ENCODE measurements around the gene DBF4B. TPM values are rescaled to one million over a fixed set of nuclear protein-coding genes. Genes with fewer than 3 reads are reported as not detected.

The DBF4B gene
- total and polyA plus RNA-seq, 11 donors: 1.4 to 5.3 (median 3.8) TPM

GRCh38 chr17:44780161-44780560 lies 71.7 kb downstream of the DBF4B start:
- intact Hi-C loops (cut with DNase I): loop anchor here in 6 of 10 donors (2.0 to 5.0 kb wide), 3 partner anchors 47 to 51 kb away; partner anchors contain the start of gene GJC1 (in 2 of the 6)

DNA sequence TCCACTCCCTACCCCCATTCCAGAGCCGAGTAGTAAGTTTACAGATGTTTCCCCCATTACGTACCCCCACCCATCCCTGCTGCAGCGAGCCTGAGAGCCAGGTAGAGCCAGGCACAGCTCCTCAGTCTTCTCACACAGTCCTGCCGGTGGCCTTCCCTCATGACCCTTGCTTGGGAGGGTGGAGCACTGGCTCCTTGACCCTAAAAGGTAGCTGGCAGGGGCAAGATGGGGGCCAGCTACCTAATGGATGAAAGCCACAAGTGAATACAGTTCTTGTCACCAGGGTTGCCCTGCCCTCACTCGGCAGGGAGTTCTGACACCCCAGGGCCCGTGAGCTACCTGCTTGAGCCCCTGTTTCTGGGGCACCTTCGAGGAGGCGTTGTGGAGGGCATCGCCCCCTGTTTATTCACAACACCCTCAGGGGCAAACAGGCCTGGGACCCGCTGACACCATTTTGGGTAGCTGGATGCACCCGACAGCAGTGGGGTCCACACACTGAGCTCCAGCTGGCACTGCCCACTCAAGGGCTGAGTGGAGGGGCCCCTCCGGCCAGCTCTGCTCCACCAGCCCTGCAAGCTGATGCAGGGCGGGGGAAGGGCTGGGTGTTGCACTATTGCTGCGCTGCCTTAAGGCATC lies 72.5 kb downstream of the DBF4B start:
- Histone ChIP-seq H3K27ac (peak overlapping the region in 10 of 12 donors; percentile 63 to 93 (median 82)), H3K4me3 (no peak overlapping the region), H3K36me3 (no peaks in the 10 kb centered on the region), H3K4me1 (peaks cover 4 to 56% (median 36%) of the 10 kb centered on the region in 12 donors), H3K27me3 (no peaks in the 10 kb centered on the region), H3K9me3 (no peaks in the 10 kb centered on the region)
- ATAC-seq (no peak), DNase-seq (peak in 1 of 5 donors; percentile 35)
- TF ChIP-seq, protein P1, sequence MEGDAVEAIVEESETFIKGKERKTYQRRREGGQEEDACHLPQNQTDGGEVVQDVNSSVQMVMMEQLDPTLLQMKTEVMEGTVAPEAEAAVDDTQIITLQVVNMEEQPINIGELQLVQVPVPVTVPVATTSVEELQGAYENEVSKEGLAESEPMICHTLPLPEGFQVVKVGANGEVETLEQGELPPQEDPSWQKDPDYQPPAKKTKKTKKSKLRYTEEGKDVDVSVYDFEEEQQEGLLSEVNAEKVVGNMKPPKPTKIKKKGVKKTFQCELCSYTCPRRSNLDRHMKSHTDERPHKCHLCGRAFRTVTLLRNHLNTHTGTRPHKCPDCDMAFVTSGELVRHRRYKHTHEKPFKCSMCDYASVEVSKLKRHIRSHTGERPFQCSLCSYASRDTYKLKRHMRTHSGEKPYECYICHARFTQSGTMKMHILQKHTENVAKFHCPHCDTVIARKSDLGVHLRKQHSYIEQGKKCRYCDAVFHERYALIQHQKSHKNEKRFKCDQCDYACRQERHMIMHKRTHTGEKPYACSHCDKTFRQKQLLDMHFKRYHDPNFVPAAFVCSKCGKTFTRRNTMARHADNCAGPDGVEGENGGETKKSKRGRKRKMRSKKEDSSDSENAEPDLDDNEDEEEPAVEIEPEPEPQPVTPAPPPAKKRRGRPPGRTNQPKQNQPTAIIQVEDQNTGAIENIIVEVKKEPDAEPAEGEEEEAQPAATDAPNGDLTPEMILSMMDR (IDR thresholded peaks at IDR 0.05): no peak
- TF ChIP-seq POLR2A (IDR thresholded peaks at IDR 0.05): no peak
- intact Hi-C loops (cut with DNase I): loop anchor here in 6 of 10 donors (2.0 to 5.0 kb wide), 3 partner anchors 46 to 50 kb away; partner anchors contain the start of gene GJC1 (in 2 of the 6)
- whole genome bisulfite sequencing, 4 donors: 85 to 91% (median 89%) methylated on average over 12 to 14 of the region's 14 CpGs

More at GRCh38 chr17:44780161-44780560, 71.7 kb downstream of the DBF4B start:
- DNase-seq (no peak), ATAC-seq (no peak)
- H3K27me3 ChIP-seq: no peaks in the 10 kb centered on the region
- 88 to 94% (median 91%) methylated on average over 12 of the region's 12 CpGs for WGBS, 4 donors
- H3K4me3 ChIP-seq: no peak overlapping the region
- H3K4me1 ChIP-seq: peaks cover 4 to 59% (median 39%) of the 10 kb centered on the region in 12 donors
- H3K9me3 ChIP-seq: no peaks in the 10 kb centered on the region
- TF ChIP-seq, protein P1 (IDR thresholded peaks at IDR 0.05): no peak
- no peak for TF ChIP-seq POLR2A (IDR thresholded peaks at IDR 0.05)
- H3K27ac ChIP-seq: peak overlapping the region in 9 of 12 donors; percentile 16 to 84 (median 76)
- H3K36me3 ChIP-seq: no peaks in the 10 kb centered on the region

DNA sequence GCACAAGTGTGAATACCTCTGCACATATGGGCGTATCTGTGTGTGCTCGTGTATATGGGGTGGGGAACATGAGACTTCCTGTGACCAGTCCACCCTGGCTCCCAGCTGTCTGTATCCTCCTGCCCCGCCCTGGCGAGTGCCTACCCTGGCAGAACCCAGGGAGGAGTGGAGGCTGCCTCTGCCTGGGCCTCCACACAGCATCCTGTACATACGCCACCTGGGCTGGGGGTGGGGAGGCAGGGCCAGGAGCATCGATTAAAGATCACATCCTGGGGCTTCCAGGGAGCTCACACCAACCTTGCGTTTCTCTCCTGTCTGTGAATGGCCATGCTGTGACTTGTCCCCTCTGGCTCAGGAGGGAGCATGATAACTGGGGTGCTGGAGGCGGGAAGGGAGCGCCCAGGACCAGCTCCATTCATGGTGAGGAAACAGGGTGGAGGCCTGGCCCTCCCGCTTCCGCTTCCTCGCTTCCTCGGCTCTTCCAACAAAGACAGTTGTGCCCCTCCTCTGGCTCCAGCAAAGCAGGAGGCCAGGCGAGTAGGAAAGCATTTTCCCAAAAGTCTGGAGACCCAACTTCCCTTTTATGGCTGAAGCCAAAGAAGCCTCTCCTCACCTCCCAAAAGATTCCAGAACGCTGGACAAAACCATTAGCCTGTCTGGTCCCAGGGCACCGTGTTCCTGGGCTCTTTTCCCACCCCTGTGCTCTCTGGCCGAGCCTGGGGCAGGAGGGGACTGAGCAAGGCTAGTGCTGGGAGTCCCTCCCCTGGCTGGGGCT lies 73.3 kb downstream of the DBF4B start:
- TF ChIP-seq POLR2A (IDR thresholded peaks at IDR 0.05): peak in 1 of 2 donors; percentile 14
- TF ChIP-seq, protein P1 (IDR thresholded peaks at IDR 0.05): no peak
- H3K27me3 ChIP-seq: no peaks in the 10 kb centered on the region
- peaks cover 4 to 59% (median 39%) of the 10 kb centered on the region in 12 donors for H3K4me1 ChIP-seq
- ATAC-seq: peak; percentile 4 to 53 (median 36)
- no peaks in the 10 kb centered on the region for H3K36me3 ChIP-seq
- H3K4me3 ChIP-seq: peak overlapping the region in 5 of 12 donors; percentile 5 to 25 (median 13)
- no peaks in the 10 kb centered on the region for H3K9me3 ChIP-seq
- H3K27ac ChIP-seq: peak overlapping the region; percentile 51 to 93 (median 80)
- DNase-seq: peak; percentile 59 to 83 (median 73)
- WGBS, 4 donors: 38 to 59% (median 46%) methylated on average over 16 to 17 of the region's 17 CpGs
- intact Hi-C loops (cut with DNase I): loop anchor here in 7 of 10 donors (2.0 to 5.0 kb wide), 3 partner anchors 46 to 49 kb away; partner anchors contain the start of gene GJC1 (in 3 of the 7)
